ENCODE data around the gene HID1.
"Not testable (repeated sequence)": the region's sequence is repeated elsewhere in the genome, so short reads cannot be mapped to it uniquely, and the experiment has no call there.

Gene HID1

GRCh38 chr17:74986206-74986576, 13.6 kb upstream of the HID1 start:
- DNase-seq (ENCODE audit: low read depth): no peak
- TF ChIP-seq MYC (IDR thresholded peaks at IDR 0.05; ENCODE audit: low read depth, low read length): no peak
- no peak for TF ChIP-seq MAX (IDR thresholded peaks at IDR 0.05; ENCODE audit: low read depth, low read length)
- no peak for TF ChIP-seq POLR2A (IDR thresholded peaks at IDR 0.05; ENCODE audit: extremely low read depth, insufficient read length)
- TF ChIP-seq, protein P1, sequence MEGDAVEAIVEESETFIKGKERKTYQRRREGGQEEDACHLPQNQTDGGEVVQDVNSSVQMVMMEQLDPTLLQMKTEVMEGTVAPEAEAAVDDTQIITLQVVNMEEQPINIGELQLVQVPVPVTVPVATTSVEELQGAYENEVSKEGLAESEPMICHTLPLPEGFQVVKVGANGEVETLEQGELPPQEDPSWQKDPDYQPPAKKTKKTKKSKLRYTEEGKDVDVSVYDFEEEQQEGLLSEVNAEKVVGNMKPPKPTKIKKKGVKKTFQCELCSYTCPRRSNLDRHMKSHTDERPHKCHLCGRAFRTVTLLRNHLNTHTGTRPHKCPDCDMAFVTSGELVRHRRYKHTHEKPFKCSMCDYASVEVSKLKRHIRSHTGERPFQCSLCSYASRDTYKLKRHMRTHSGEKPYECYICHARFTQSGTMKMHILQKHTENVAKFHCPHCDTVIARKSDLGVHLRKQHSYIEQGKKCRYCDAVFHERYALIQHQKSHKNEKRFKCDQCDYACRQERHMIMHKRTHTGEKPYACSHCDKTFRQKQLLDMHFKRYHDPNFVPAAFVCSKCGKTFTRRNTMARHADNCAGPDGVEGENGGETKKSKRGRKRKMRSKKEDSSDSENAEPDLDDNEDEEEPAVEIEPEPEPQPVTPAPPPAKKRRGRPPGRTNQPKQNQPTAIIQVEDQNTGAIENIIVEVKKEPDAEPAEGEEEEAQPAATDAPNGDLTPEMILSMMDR (IDR thresholded peaks at IDR 0.05; ENCODE audit: low read depth, low read length): no peak
- H3K4me3 ChIP-seq (ENCODE audit: low read depth, low read length): no peak overlapping the region

DNA sequence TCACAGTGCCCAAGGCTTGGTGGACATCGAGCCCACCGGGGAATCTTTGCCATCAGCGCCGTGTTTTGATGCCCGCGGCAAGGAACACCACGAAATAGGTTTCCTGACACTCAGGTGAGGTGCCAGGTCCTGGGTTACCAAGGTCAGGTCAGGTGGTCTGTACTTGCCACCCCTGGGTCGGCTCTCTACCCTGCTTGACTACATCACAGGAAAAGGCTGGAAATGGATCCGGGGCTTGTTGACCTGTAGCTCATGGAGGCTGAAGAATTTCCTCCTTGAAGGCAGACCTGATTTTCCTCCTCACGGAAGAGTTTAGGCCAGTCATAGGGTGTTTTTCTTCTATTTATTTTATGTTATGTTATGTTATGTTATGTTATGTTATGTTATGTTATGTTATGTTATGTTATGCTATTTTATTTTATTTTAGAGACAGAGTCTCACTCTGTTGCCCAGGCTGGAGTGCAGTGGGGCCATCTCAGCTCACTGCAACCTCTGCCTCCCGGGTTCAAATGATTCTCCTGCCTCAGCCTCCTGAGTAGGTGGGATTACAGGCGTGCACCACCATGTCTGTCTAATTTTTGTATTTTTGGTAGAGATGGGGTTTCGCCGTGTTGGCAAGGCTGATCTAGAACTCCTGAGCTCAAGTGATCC, 10.2 kb upstream of the HID1 start:
- DNase-seq (ENCODE audit: low read depth): not testable (repeated sequence)

DNA sequence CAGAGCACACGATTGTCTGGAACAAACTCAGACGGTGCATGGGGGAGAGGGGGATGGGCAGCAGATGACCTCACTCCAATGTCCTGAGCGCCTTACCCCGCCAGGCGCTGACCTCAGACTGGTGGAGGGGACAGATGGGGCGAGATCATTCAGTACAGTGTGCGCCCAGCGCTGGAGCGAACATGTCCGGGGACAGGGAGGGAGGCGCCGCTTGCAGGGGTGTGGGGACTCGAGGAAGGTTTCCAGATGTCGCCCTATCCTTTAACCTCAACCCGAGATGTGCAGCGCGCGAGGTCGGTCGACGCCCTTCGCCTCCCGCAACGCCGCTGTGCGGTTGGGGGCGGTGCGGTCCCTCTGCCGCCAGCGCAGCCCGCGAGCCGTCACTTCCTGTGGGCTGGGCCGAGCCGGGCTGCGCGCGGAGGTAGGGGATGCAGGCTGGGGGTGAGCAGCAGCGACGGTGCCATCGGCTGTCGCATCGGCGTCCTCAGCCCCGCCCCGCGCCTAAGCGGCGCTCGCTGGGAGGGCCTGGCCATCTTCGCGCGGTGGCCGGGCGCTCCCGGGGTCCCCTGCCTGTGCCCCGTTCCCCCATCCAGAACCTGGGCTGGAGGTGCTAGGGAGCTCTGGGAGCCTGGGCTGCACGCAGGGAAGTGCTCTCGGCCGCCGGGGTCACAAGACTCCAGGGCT, 9.6 kb upstream of the HID1 start:
- TF ChIP-seq MYC (IDR thresholded peaks at IDR 0.05; ENCODE audit: low read depth, low read length) (peak; percentile 42; the same call in 1 of the 2 replicates), MAX (IDR thresholded peaks at IDR 0.05; ENCODE audit: low read depth, low read length) (peak; percentile 51), POLR2A (IDR thresholded peaks at IDR 0.05; ENCODE audit: extremely low read depth, insufficient read length) (no peak)
- peak overlapping the region; percentile 36 for H3K4me3 ChIP-seq (ENCODE audit: low read depth, low read length)
- DNase-seq (ENCODE audit: low read depth): peak; percentile 64

More for the DNA sequence above, 10.2 kb upstream of the HID1 start:
- H3K4me3 ChIP-seq (ENCODE audit: low read depth, low read length): not testable (repeated sequence)

DNA sequence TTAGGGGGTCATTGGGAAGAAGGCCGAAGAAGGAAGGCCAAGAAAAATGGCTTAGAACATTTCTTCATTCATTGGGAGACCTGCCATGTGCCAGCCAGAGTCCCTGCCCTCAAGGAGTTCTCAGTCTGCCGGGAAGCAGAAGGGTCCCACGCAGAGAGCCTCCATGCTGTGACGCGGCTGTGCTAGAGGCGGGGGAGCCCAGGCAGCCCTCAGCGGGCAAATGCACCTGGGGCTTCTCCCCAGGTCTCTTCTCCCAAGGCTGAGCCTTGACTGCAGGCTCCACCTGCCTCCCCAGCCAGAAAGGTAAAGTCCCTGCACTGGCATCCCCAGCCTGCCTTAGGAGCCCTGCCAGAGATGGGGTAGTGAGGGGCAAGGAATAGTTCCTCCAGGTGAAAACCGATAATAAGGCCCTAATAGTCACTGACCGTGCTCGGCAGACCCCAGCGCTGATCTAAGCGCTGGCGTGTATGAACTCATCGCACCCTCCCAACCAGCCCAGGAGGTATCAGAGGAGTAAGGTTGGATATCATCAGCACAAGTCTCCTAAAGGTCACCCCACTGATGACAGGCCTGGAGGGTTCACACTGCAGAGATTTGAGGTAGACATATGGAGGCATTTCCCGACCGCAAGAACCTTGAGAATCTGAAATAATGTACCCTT, 8.9 kb upstream of the HID1 start:
- TF ChIP-seq POLR2A (IDR thresholded peaks at IDR 0.05; ENCODE audit: extremely low read depth, insufficient read length): no peak
- no peak for TF ChIP-seq MAX (IDR thresholded peaks at IDR 0.05; ENCODE audit: low read depth, low read length)
- TF ChIP-seq, protein P1 (IDR thresholded peaks at IDR 0.05; ENCODE audit: low read depth, low read length): no peak
- TF ChIP-seq MYC (IDR thresholded peaks at IDR 0.05; ENCODE audit: low read depth, low read length): no peak
- H3K4me3 ChIP-seq (ENCODE audit: low read depth, low read length): peak overlapping the region; percentile 36
- no peak for DNase-seq (ENCODE audit: low read depth)

DNA sequence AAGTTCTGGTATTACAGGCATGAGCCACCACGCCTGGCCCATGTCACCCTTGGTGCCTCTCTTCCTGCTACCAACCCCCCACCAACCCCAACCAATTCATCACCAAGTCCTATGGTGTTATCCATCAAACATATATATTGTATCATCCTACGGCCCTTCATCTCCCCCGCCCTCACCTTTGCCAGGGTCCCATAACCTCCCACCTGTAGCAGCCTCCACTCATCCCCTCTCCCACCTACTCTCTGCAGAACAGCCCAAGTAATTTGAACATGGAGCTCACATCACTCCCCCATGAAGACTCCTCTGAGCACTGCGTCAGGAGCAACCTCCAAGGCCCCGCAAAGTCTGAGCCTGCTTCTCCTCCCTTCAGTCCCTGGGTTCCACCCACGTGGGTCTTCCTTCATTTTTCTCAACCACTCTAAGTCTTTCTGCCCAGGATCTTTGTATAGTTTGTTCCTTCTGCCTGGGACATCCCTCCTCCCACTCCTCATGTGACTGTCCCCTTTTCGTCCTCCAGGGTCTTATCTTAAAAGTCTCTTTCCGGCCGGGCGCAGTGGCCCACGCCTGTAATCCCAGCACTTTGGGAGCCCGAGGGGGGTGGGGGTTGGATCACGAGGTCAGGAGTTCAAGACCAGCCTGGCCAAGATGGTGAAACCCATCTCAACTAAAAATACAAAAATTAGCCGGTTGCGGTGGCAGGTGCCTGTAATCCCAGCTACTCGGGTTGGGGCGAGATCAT, 7.0 kb upstream of the HID1 start:
- no peak for DNase-seq (ENCODE audit: low read depth)
- no peak overlapping the region for H3K4me3 ChIP-seq (ENCODE audit: low read depth, low read length)
- TF ChIP-seq, protein P1 (IDR thresholded peaks at IDR 0.05; ENCODE audit: low read depth, low read length): no peak
- TF ChIP-seq MYC (IDR thresholded peaks at IDR 0.05; ENCODE audit: low read depth, low read length) (no peak), MAX (IDR thresholded peaks at IDR 0.05; ENCODE audit: low read depth, low read length) (no peak), POLR2A (IDR thresholded peaks at IDR 0.05; ENCODE audit: extremely low read depth, insufficient read length) (no peak)

GRCh38 chr17:74978240-74978639, 5.7 kb upstream of the HID1 start:
- TF ChIP-seq POLR2A (IDR thresholded peaks at IDR 0.05; ENCODE audit: extremely low read depth, insufficient read length): no peak
- no peak for DNase-seq (ENCODE audit: low read depth)
- H3K4me3 ChIP-seq (ENCODE audit: low read depth, low read length): no peak overlapping the region

GRCh38 chr17:74977802-74978201, 5.2 kb upstream of the HID1 start:
- TF ChIP-seq MYC (IDR thresholded peaks at IDR 0.05; ENCODE audit: low read depth, low read length) (no peak), MAX (IDR thresholded peaks at IDR 0.05; ENCODE audit: low read depth, low read length) (no peak), POLR2A (IDR thresholded peaks at IDR 0.05; ENCODE audit: extremely low read depth, insufficient read length) (no peak)
- TF ChIP-seq, protein P1 (IDR thresholded peaks at IDR 0.05; ENCODE audit: low read depth, low read length): no peak
- H3K4me3 ChIP-seq (ENCODE audit: low read depth, low read length): no peak overlapping the region
- no peak for DNase-seq (ENCODE audit: low read depth)
